Measurements from ENCODE around the gene CDC42EP2. TPM values are rescaled to one million over a fixed set of nuclear protein-coding genes. Genes with fewer than 3 reads are reported as not detected.

The CDC42EP2 gene
- total RNA-seq, 1 experiment from 2014 or later: 0.07 TPM

- DNase-seq (ENCODE audit: low read depth): peak; percentile 69
These were observed 41.2 kb downstream of the CDC42EP2 start for GRCh38 chr11:65355776-65356393.

GRCh38 chr11:65356394-65356972 is 41.8 kb downstream of the CDC42EP2 start:
- DNase-seq (ENCODE audit: low read depth): no peak

- DNase-seq (ENCODE audit: low read depth): no peak
These were observed 43.2 kb downstream of the CDC42EP2 start for GRCh38 chr11:65357856-65358356.

- DNase-seq (ENCODE audit: low read depth): no peak
These were observed 47.8 kb downstream of the CDC42EP2 start for GRCh38 chr11:65362320-65362931.

- no peak for DNase-seq (ENCODE audit: low read depth)
These were observed 48.3 kb downstream of the CDC42EP2 start for GRCh38 chr11:65362966-65363365.

- no peak for DNase-seq (ENCODE audit: low read depth)
These were observed 49.1 kb downstream of the CDC42EP2 start for GRCh38 chr11:65363770-65364169.

GRCh38 chr11:65366340-65366773 is 51.7 kb downstream of the CDC42EP2 start:
- DNase-seq (ENCODE audit: low read depth): peak; percentile 84

DNA sequence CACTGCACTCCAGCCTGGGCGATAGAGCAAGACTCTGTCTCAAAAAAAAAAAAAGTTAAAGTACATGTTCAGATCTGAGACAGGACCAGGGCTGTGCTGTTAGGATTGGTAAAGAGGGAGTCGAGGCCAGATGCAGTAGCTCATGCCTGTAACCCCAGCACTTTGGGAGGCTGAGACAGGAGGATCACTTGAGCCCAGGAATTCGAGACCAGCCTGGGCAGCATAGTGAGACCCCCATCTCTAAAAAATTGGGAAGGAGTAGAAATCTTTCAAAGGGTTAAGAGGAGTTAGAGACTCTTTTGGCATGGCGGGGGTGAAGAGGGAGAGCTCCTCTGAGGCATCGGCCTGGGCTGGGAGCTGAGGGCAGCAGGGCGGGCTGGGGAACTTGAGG is 56.0 kb downstream of the CDC42EP2 start:
- DNase-seq (ENCODE audit: low read depth): no peak

Other genes with a start within 250 kb of the CDC42EP2 start
- 47.9 and 56.8 TPM in 2 replicates for gene CDCA5, start 230.8 kb upstream of the CDC42EP2 start, total RNA-seq (2014; rRNA removed; shearing (Covaris generic))
- 83.4 and 96.0 TPM in 2 replicates for gene ZFPL1, start 230.6 kb upstream of the CDC42EP2 start, total RNA-seq (2014; rRNA removed; shearing (Covaris generic))
- gene VPS51, start 218.7 kb upstream of the CDC42EP2 start, total RNA-seq (2014; rRNA removed; shearing (Covaris generic)): 117 and 170 TPM in 2 replicates
- 2.1 and 7.0 TPM in 2 replicates for gene TM7SF2, start 203.0 kb upstream of the CDC42EP2 start, total RNA-seq (2014; rRNA removed; shearing (Covaris generic))
- gene ZNHIT2, start 197.2 kb upstream of the CDC42EP2 start, total RNA-seq (2014; rRNA removed; shearing (Covaris generic)): 13.9 and 17.7 TPM in 2 replicates
- 290 and 443 TPM in 2 replicates for gene FAU, start 192.7 kb upstream of the CDC42EP2 start, total RNA-seq (2014; rRNA removed; shearing (Covaris generic))
- gene MRPL49, start 192.5 kb upstream of the CDC42EP2 start, total RNA-seq (2014; rRNA removed; shearing (Covaris generic)): 68.9 and 87.8 TPM in 2 replicates
- gene SYVN1, start 180.3 kb upstream of the CDC42EP2 start, total RNA-seq (2014; rRNA removed; shearing (Covaris generic)): 27.0 and 37.8 TPM in 2 replicates
- gene SPDYC, start 144.6 kb upstream of the CDC42EP2 start, total RNA-seq (2014; rRNA removed; shearing (Covaris generic)): not detected in 2 replicates
- 208 and 246 TPM in 2 replicates for gene CAPN1, start 132.9 kb upstream of the CDC42EP2 start, total RNA-seq (2014; rRNA removed; shearing (Covaris generic))
- 47.8 and 62.9 TPM in 2 replicates for gene POLA2, start 52.9 kb upstream of the CDC42EP2 start, total RNA-seq (2014; rRNA removed; shearing (Covaris generic))
- gene DPF2, start 19.0 kb downstream of the CDC42EP2 start, total RNA-seq (2014; rRNA removed; shearing (Covaris generic)): 31.5 and 43.5 TPM in 2 replicates
- 1.7 TPM in 1 of 2 replicates, not detected in the other for gene TIGD3, start 39.9 kb downstream of the CDC42EP2 start, total RNA-seq (2014; rRNA removed; shearing (Covaris generic))
- 1.1 and 2.5 TPM in 2 replicates for gene SLC25A45, start 67.8 kb downstream of the CDC42EP2 start, total RNA-seq (2014; rRNA removed; shearing (Covaris generic))
- gene FRMD8, start 71.8 kb downstream of the CDC42EP2 start, total RNA-seq (2014; rRNA removed; shearing (Covaris generic)): 42.6 and 43.0 TPM in 2 replicates
- gene NEAT1, start 107.9 kb downstream of the CDC42EP2 start, total RNA-seq (2014; rRNA removed; shearing (Covaris generic)): 3.9 and 6.5 TPM in 2 replicates
- gene MALAT1, start 184.2 kb downstream of the CDC42EP2 start, total RNA-seq (2014; rRNA removed; shearing (Covaris generic)): 370 and 608 TPM in 2 replicates
- gene SCYL1, start 210.2 kb downstream of the CDC42EP2 start, total RNA-seq (2014; rRNA removed; shearing (Covaris generic)): 59.7 and 96.5 TPM in 2 replicates
- gene LTBP3, start 243.5 kb downstream of the CDC42EP2 start, total RNA-seq (2014; rRNA removed; shearing (Covaris generic)): 15.1 and 27.3 TPM in 2 replicates